Mucosa of descending colon (tissue), 3 donors: Measurements from ENCODE around the gene PIM1. TPM values are rescaled to one million over a fixed set of nuclear protein-coding genes. Genes with fewer than 3 reads are reported as not detected.

Experiments used
- ATAC-seq: fragments of 200-7000 bp; cut with Tn5 transposase; one replicate; pipeline ENCODE4 v1.9.1; 2020; ENCODE audit warnings: mild to moderate bottlenecking, moderate library complexity
- DNase-seq, 3 donors: peaks; one replicate each; pipeline ENCODE4 v3.0.0-alpha.2; 2020
- H3K36me3 ChIP-seq: fragments of 200-600 bp; one replicate; pipeline ENCODE4 v1.8.0; 2021; ENCODE audit warnings: low read depth, mild to moderate bottlenecking
- H3K4me1 ChIP-seq: fragments of 200-600 bp; one replicate; pipeline ENCODE4 v1.8.0; 2021; ENCODE audit warnings: low read depth, mild to moderate bottlenecking
- H3K4me3 ChIP-seq: fragments of 200-600 bp; one replicate; pipeline ENCODE4 v1.8.0; 2021; ENCODE audit warnings: mild to moderate bottlenecking
- H3K9me3 ChIP-seq: fragments of 200-600 bp; one replicate; pipeline ENCODE4 v1.8.0; 2021; ENCODE audit warnings: mild to moderate bottlenecking
- intact Hi-C, 2 donors: fragments of 100-400 bp; cut with DNase I in 1 of 2; cut with micrococcal nuclease in 1 of 2; formaldehyde crosslinking; loops; one replicate each; pipeline versions ENCODE4 v1.11.0 to v1.11.1; 2022; cut with DNase I, micrococcal nuclease
- total RNA-seq, 3 donors: library from RNA; stranded (reverse); fragmentation: NEBNext Ultra II Directional in 2 of 3; extraction: Animal tissue kit (Norgen Biotek cat#: 25700) in 2 of 3; gene quantifications; one replicate each; pipeline versions ENCODE4 v1.2.1 to v1.2.4, GENCODE V29; 2021 to 2023
- TF ChIP-seq, protein P1 (sequence below): fragments of 200-600 bp; IDR thresholded peaks from one replicate; pipeline ENCODE4 v1.8.0; 2022; ENCODE audit warnings: antibody characterized with exemption, mild to moderate bottlenecking
- donor health status: DM: no; HTN: no; CAD: no; lungs with moderate emphysema.
- donor health status: DM: no; HTN: no; CAD: no.
- donor health status: DM: no; HTN: yes; CAD: no.

PIM1 gene
- total RNA-seq, 3 donors from 2014 or later = 36.9 to 84.1 (median 56.0) TPM

DNA sequence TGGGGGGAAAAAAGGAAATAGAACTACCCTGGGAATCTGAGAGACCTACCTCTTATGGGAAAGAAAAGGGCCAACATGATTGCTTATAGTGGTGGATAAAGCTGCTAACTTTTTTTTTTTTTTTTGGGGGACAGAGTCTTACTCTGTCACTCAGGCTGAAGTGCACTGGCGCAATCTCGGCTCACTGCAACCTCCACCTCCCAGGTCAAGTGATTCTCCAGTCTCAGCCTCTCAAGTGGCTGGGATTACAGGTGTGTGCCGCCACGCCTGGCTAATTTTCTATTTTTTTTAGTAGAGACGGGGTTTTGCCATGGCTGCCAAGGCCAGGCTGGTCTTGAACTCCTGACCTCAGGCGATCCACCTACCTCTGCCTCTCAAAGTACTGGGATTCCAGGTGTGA lies 48.1 kb downstream of the PIM1 start:
- intact Hi-C loops = no loop called here
- TF ChIP-seq, protein P1, sequence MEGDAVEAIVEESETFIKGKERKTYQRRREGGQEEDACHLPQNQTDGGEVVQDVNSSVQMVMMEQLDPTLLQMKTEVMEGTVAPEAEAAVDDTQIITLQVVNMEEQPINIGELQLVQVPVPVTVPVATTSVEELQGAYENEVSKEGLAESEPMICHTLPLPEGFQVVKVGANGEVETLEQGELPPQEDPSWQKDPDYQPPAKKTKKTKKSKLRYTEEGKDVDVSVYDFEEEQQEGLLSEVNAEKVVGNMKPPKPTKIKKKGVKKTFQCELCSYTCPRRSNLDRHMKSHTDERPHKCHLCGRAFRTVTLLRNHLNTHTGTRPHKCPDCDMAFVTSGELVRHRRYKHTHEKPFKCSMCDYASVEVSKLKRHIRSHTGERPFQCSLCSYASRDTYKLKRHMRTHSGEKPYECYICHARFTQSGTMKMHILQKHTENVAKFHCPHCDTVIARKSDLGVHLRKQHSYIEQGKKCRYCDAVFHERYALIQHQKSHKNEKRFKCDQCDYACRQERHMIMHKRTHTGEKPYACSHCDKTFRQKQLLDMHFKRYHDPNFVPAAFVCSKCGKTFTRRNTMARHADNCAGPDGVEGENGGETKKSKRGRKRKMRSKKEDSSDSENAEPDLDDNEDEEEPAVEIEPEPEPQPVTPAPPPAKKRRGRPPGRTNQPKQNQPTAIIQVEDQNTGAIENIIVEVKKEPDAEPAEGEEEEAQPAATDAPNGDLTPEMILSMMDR = no peak
- ATAC-seq (no peak), DNase-seq (no peak)
- Histone ChIP-seq H3K4me3 (no peak overlapping the region), H3K36me3 (no peaks in the 10 kb centered on the region), H3K4me1 (peaks cover 4% of the 10 kb centered on the region), H3K9me3 (no peaks in the 10 kb centered on the region)

DNA sequence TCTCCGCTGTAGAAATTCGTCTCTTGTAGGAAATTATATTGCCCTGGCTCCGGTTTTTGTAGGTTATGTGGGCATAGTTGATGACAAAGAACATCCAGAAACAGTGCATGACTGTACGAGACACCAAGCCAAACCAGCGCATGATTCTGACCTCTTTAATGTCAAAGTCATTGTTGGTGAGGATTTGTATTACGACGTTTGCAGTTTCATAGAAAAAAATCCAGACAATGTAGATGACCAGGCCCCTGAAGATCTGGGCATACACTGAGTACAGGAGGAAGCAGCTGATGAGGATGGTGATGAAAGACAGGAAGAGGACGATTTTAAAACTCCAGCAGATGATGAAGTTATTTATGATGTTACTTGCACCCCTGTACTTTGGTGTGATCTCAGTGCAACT lies 48.6 kb downstream of the PIM1 start:
- no peaks in the 10 kb centered on the region for H3K9me3 ChIP-seq
- ATAC-seq (no peak), DNase-seq (no peak)
- peaks cover 4% of the 10 kb centered on the region for H3K4me1 ChIP-seq
- intact Hi-C loops = no loop called here
- H3K36me3 ChIP-seq = no peaks in the 10 kb centered on the region
- no peak overlapping the region for H3K4me3 ChIP-seq
- TF ChIP-seq, protein P1 = no peak

DNA sequence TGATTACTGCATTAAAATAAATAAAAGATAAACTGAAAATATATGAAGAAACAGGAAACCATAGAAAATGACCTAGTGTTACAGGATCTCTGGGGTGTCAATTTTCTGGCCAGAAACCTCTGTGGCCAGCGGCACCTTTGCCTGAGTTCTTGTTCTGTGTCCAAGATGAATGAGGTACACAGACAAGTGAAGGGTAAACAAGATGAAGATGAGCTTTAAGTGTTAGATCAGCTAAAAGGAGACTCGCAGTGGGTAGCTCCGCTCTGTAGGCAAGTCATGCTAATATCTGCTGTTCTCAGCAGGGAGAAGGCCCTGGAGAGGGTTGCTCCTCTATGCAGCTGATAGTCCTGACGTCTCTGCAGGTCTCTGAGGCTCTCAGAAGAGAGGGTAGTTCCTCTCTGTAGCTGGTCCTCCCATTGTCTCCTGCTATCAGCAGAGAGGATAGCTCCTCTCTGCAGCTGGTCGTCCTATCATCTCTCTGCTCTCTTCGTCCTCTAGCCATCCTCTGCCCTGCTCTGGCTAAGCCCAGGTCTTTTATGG lies 51.7 kb downstream of the PIM1 start:
- no peak overlapping the region for H3K4me3 ChIP-seq
- no peaks in the 10 kb centered on the region for H3K36me3 ChIP-seq
- peaks cover 4% of the 10 kb centered on the region for H3K4me1 ChIP-seq
- TF ChIP-seq, protein P1 = no peak
- DNase-seq (no peak), ATAC-seq (no peak)
- no peaks in the 10 kb centered on the region for H3K9me3 ChIP-seq
- intact Hi-C loops = no loop called here

DNA sequence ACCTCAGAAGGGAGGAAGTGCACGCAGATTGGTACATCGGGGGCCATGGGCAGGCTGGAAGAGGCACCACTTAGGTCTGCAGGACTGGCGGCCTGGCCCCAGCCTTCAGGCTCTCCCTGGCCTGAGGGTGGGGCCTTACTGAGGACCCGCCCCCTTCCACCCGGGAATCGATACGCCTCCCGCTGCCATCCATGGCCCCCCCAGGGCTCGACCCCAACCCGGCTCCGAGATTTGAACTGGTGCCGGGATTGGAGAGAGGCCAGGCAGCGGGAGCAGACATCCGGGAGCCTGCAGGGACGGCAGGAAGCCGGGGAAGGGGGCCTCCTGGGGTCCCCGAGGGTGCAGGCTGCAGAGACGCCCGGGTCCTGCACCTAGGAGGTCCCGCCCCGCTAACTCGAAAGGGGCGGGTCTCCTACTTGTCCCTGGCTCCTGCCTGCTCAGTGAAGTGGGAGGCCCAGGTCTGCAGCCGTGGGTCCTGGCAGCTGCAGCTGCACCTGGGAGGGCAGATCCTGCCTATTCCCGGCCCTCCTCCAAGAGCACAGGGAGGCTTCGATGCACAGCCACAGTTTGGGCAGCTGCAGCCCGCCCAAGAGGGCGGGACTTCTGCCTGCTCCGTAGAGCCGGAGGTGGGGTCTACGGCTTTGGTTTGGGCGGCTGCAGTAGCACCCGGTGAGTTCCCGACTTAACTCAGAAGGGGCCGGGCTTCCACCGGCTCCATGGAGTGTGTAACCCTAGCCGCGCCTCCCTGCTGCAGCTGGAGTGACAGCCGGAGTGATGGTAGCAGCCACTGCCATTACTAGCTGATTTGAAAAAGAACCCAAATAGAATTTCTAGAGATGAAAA lies 52.4 kb downstream of the PIM1 start:
- peak; percentile 94 for ATAC-seq
- TF ChIP-seq, protein P1 = no peak
- no peaks in the 10 kb centered on the region for H3K36me3 ChIP-seq
- peaks cover 4% of the 10 kb centered on the region for H3K4me1 ChIP-seq
- peak; percentile 77 to 88 (median 85) for DNase-seq
- intact Hi-C loops = no loop called here
- peak overlapping the region; percentile 22 for H3K4me3 ChIP-seq
- no peaks in the 10 kb centered on the region for H3K9me3 ChIP-seq

DNA sequence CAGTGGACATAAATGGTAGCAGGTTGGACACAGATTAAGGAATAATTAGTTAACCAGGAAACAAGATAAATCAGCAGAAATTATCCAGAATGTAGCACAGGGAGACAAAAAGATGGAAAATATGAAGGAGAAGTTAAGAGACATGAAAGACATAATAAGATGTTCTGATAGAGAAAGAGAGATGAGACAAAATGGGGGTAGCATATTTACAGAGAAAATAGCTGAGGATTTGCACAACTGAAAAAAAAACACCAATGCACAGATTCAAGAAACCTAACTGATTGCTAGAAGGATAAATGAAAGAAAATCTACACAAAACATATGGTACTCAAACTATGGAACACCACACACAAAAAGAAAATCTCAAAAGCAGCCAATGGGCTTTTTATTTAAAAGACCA lies 53.0 kb downstream of the PIM1 start:
- ATAC-seq (no peak), DNase-seq (no peak)
- TF ChIP-seq, protein P1 = no peak
- Histone ChIP-seq H3K4me3 (peak overlapping the region; percentile 22), H3K36me3 (no peaks in the 10 kb centered on the region), H3K4me1 (peaks cover 4% of the 10 kb centered on the region), H3K9me3 (no peaks in the 10 kb centered on the region)
- intact Hi-C loops = no loop called here

Other genes starting within 250 kb of the PIM1 start
- gene PI16, start 215.4 kb upstream of the PIM1 start, total RNA-seq = 1 to 10 TPM in 2 of 3 donors, under 1 TPM in 1; 0.46 to 6.1 (median 3.9) TPM
- gene MTCH1, start 184.0 kb upstream of the PIM1 start, total RNA-seq = 100 to 1,000 TPM; 153 to 186 (median 157) TPM
- 10 to 100 TPM in 2 of 3 donors, 1 to 10 TPM in 1; 6.9 to 18.3 (median 14.1) TPM for gene FGD2, start 164.5 kb upstream of the PIM1 start, total RNA-seq
- 10 to 100 TPM; 12.9 to 15.5 (median 14.8) TPM for gene TBC1D22B, start 87.6 kb downstream of the PIM1 start, total RNA-seq
- 1 to 10 TPM in 2 of 3 donors, under 1 TPM in 1; 0.96 to 1.6 (median 1.5) TPM for gene TMEM217, start 88.0 kb downstream of the PIM1 start, total RNA-seq
- 10 to 100 TPM; 11.2 to 16.3 (median 11.4) TPM for gene RNF8, start 183.8 kb downstream of the PIM1 start, total RNA-seq